Breast epithelium (tissue), 3 donors: ENCODE results near the gene PTPRM.

Experiments used
- POLR2A ChIP-seq: fragments of 450-650 bp; IDR thresholded peaks from one replicate; pipeline ENCODE4 v1.6.1; 2016; ENCODE audit warnings: antibody characterized with exemption, mild to moderate bottlenecking, moderate library complexity
- TF ChIP-seq, protein P1 (sequence below), 3 donors: fragments of 450-650 bp; IDR thresholded peaks; one replicate each; pipeline ENCODE4 v1.5.1; 2016 to 2017; ENCODE audit warnings: antibody characterized with exemption in 3 of 3, mild to moderate bottlenecking in 3 of 3, moderate library complexity in 3 of 3

DNA sequence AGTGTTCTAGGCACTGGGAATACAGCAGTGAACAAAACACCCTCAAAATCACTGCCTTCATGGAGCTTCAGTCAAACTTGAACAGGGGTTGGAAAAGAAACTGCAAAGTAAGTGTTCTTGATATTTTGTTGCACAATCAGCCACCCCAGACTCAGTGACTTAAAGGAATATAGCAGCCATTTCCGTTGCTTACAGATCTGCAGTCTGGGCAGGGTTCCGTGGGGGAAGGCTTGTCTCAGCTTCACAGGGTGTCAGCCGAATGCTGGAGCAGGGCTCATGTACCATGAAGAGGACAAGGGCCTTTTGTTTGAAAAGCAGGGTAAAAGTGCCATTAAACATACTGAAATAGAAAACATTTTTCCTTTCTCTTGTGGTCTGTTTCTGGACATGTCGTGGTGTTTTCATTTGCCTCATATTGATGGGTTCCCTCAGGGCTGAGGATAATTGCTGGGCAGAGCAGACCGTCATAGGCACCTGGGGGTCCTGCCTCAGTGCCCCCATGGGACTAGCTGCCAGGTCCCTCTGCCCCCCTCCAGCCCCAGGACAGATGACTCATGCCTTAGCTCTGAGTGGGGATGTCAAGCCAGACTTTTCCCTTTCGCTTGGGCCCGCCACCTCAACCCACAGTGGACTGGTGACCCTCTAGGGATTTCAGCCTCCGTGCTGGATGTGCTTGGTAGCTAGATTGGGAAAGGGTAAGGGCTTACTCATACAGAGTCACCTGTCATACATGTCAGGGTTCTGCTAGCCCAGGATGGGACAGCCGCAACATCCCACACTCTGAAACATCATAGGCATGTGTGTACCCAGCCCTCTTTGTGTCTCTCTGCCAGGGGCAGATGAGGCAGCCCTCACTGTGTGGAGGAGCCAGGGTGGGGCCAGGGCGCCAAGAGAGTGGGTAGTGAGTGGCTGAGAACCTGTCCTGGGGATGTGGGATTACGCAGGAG is 96.5 kb downstream of the PTPRM start:
- TF ChIP-seq, protein P1, sequence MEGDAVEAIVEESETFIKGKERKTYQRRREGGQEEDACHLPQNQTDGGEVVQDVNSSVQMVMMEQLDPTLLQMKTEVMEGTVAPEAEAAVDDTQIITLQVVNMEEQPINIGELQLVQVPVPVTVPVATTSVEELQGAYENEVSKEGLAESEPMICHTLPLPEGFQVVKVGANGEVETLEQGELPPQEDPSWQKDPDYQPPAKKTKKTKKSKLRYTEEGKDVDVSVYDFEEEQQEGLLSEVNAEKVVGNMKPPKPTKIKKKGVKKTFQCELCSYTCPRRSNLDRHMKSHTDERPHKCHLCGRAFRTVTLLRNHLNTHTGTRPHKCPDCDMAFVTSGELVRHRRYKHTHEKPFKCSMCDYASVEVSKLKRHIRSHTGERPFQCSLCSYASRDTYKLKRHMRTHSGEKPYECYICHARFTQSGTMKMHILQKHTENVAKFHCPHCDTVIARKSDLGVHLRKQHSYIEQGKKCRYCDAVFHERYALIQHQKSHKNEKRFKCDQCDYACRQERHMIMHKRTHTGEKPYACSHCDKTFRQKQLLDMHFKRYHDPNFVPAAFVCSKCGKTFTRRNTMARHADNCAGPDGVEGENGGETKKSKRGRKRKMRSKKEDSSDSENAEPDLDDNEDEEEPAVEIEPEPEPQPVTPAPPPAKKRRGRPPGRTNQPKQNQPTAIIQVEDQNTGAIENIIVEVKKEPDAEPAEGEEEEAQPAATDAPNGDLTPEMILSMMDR (IDR thresholded peaks at IDR 0.05): no peak
- TF ChIP-seq POLR2A: no peak
